Neural cell (in vitro differentiated cells): ENCODE measurements around the gene AXL. TPM values are rescaled to one million over a fixed set of nuclear protein-coding genes. Genes with fewer than 3 reads are reported as not detected.

Source experiments
- H2AFZ ChIP-seq: fragments of 200-600, 300-800 bp; sonication (generic), shearing (Covaris generic); 2 replicates; pipeline ENCODE4 v1.6.0; 2014; ENCODE audit warnings: low read depth, mild to moderate bottlenecking, antibody characterized with exemption, low read length, moderate library complexity
- H3F3A ChIP-seq: fragments of 200-600 bp; shearing (Covaris generic); 2 replicates; pipeline ENCODE4 v1.6.1; 2016; ENCODE audit warnings: mild to moderate bottlenecking, moderate library complexity, mixed read lengths, antibody characterized with exemption, low read length; ENCODE audit not compliant: insufficient read depth, poor library complexity, severe bottlenecking
- H3K27ac ChIP-seq: fragments of 200-600, 300-800 bp; sonication (generic), shearing (Covaris generic); 2 replicates; pipeline ENCODE4 v1.5.1; 2014; ENCODE audit warnings: mild to moderate bottlenecking, low read length, moderate library complexity
- H3K27me3 ChIP-seq: fragments of 300-800, 200-600 bp; sonication (generic), shearing (Covaris generic); 2 replicates; pipeline ENCODE4 v1.6.0; 2014; ENCODE audit warnings: mild to moderate bottlenecking, low read depth, low read length, moderate library complexity; ENCODE audit not compliant: insufficient read depth
- H3K36me3 ChIP-seq: fragments of 300-800, 200-600 bp; sonication (generic), shearing (Covaris generic); 2 replicates; pipeline ENCODE4 v1.5.1; 2014; ENCODE audit warnings: mild to moderate bottlenecking, antibody characterized with exemption, low read length, moderate library complexity; ENCODE audit not compliant: insufficient read depth
- H3K4me2 ChIP-seq: fragments of 300-800, 200-600 bp; sonication (generic), shearing (Covaris generic); 2 replicates; pipeline ENCODE4 v1.6.0; 2014; ENCODE audit warnings: mild to moderate bottlenecking, low read length
- H3K4me3 ChIP-seq: fragments of 300-800, 200-600 bp; sonication (generic), shearing (Covaris generic); 2 replicates; pipeline ENCODE4 v1.5.1; 2014; ENCODE audit warnings: mild to moderate bottlenecking, low read length, moderate library complexity
- H3K79me2 ChIP-seq: fragments of 200-600 bp; shearing (Covaris generic); replicated peaks from 2 replicates; pipeline ENCODE4 v1.6.0; 2014; ENCODE audit warnings: mild to moderate bottlenecking, low read length, moderate library complexity; ENCODE audit not compliant: insufficient read depth
- H3K9ac ChIP-seq: fragments of 300-800, 200-600 bp; sonication (generic), shearing (Covaris generic); 2 replicates; pipeline ENCODE4 v1.6.1; 2016; ENCODE audit warnings: mild to moderate bottlenecking, low read length, mixed read lengths
- H3K9me2 ChIP-seq: fragments of 200-600 bp; shearing (Covaris generic); 2 replicates; pipeline ENCODE4 v1.6.1; 2016; ENCODE audit warnings: mild to moderate bottlenecking, low read length, mixed read lengths; ENCODE audit not compliant: insufficient read depth
- H3K9me3 ChIP-seq: fragments of 200-600, 300-800 bp; sonication (generic), shearing (Covaris generic); 2 replicates; pipeline ENCODE4 v1.6.1; 2016; ENCODE audit warnings: mild to moderate bottlenecking, mixed run types, low read length, moderate library complexity, mixed read lengths
- H4K20me1 ChIP-seq: fragments of 200-600 bp; shearing (Covaris generic); 2 replicates; pipeline ENCODE4 v1.6.1; 2016; ENCODE audit warnings: mild to moderate bottlenecking, mixed run types; ENCODE audit not compliant: insufficient read depth
- CTCF ChIP-seq: fragments of 450-650 bp; IDR thresholded peaks from 2 replicates; pipeline ENCODE4 v1.5.1; 2014; ENCODE audit warnings: antibody characterized with exemption, mild to moderate bottlenecking, moderate library complexity; ENCODE audit not compliant: poor library complexity, severe bottlenecking
- EP300 ChIP-seq: fragments of 450-650 bp; conservative IDR thresholded peaks from 2 replicates; pipeline ENCODE4 v1.6.1; 2014; ENCODE audit warnings: antibody characterized with exemption, mild to moderate bottlenecking, moderate library complexity; ENCODE audit not compliant: poor library complexity, severe bottlenecking
- MXI1 ChIP-seq: fragments of 450-650 bp; conservative IDR thresholded peaks from 2 replicates; pipeline ENCODE4 v1.6.1; 2014; ENCODE audit warnings: antibody characterized with exemption, mild to moderate bottlenecking; ENCODE audit not compliant: poor library complexity, severe bottlenecking
- POLR2AphosphoS5 ChIP-seq: IDR thresholded peaks from 2 replicates; pipeline ENCODE4 v1.6.1; 2012
- RAD21 ChIP-seq: fragments of 450-650 bp; conservative IDR thresholded peaks from 2 replicates; pipeline ENCODE4 v1.6.1; 2014; ENCODE audit warnings: antibody characterized with exemption, mild to moderate bottlenecking, moderate library complexity
- SMC3 ChIP-seq: fragments of 450-650 bp; conservative IDR thresholded peaks from 2 replicates; pipeline ENCODE4 v1.6.1; 2014; ENCODE audit warnings: antibody characterized with exemption, mild to moderate bottlenecking, moderate library complexity; ENCODE audit not compliant: poor library complexity
- TAF1 ChIP-seq: IDR thresholded peaks from 2 replicates; pipeline ENCODE4 v1.6.1; 2012; ENCODE audit warnings: low read depth
- polyA plus RNA-seq: library from polyadenylated mRNA; depleted of rRNA; stranded (reverse); fragments of >200 nt; gene quantifications from 2 replicates; pipeline ENCODE4 v1.2.3, GENCODE V29; 2014
- TF ChIP-seq, protein P1 (sequence below): IDR thresholded peaks from 2 replicates; pipeline ENCODE4 v1.6.1; 2012; ENCODE audit warnings: borderline replicate concordance

AXL gene
- polyA plus RNA-seq, 1 donor from 2014 or later: 0.10 TPM

DNA sequence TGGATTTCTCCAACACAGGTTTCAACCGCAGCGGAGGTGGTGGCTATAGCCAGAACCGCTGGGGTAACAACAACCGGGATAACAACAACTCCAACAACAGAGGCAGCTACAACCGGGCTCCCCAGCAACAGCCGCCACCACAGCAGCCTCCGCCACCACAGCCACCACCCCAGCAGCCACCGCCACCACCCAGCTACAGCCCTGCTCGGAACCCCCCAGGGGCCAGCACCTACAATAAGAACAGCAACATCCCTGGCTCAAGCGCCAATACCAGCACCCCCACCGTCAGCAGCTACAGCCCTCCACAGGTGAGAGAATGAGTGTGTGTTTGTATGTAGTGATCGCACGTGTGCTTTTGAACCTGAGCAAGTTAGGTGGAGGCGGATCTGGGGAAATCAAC, 84.9 kb downstream of the AXL start:
- Histone ChIP-seq H3K36me3 (no peaks in the 10 kb centered on the region), H3F3A (no peaks in the 10 kb centered on the region), H3K27me3 (no peaks in the 10 kb centered on the region), H3K27ac (no peak overlapping the region), H3K9me3 (no peaks in the 10 kb centered on the region), H3K9me2 (no peaks in the 10 kb centered on the region), H3K9ac (no peak overlapping the region), H3K79me2 (no peaks in the 10 kb centered on the region), H4K20me1 (no peaks in the 10 kb centered on the region), H2AFZ (no peak overlapping the region), H3K4me2 (no peak overlapping the region), H3K4me3 (no peak overlapping the region)
- TF ChIP-seq MXI1 (no peak), EP300 (no peak), TAF1 (no peak)

- Histone ChIP-seq H3K9me2 (no peaks in the 10 kb centered on the region), H3K27ac (no peak overlapping the region), H2AFZ (no peak overlapping the region), H3K4me2 (no peak overlapping the region), H3K4me3 (no peak overlapping the region), H3K9me3 (no peaks in the 10 kb centered on the region), H3K79me2 (no peaks in the 10 kb centered on the region), H3K9ac (no peak overlapping the region), H3K27me3 (no peaks in the 10 kb centered on the region), H3F3A (no peaks in the 10 kb centered on the region), H3K36me3 (no peaks in the 10 kb centered on the region), H4K20me1 (no peaks in the 10 kb centered on the region)
- no peak for TF ChIP-seq POLR2AphosphoS5
- TF ChIP-seq CTCF: no peak
- TF ChIP-seq TAF1: no peak
- TF ChIP-seq, protein P1, sequence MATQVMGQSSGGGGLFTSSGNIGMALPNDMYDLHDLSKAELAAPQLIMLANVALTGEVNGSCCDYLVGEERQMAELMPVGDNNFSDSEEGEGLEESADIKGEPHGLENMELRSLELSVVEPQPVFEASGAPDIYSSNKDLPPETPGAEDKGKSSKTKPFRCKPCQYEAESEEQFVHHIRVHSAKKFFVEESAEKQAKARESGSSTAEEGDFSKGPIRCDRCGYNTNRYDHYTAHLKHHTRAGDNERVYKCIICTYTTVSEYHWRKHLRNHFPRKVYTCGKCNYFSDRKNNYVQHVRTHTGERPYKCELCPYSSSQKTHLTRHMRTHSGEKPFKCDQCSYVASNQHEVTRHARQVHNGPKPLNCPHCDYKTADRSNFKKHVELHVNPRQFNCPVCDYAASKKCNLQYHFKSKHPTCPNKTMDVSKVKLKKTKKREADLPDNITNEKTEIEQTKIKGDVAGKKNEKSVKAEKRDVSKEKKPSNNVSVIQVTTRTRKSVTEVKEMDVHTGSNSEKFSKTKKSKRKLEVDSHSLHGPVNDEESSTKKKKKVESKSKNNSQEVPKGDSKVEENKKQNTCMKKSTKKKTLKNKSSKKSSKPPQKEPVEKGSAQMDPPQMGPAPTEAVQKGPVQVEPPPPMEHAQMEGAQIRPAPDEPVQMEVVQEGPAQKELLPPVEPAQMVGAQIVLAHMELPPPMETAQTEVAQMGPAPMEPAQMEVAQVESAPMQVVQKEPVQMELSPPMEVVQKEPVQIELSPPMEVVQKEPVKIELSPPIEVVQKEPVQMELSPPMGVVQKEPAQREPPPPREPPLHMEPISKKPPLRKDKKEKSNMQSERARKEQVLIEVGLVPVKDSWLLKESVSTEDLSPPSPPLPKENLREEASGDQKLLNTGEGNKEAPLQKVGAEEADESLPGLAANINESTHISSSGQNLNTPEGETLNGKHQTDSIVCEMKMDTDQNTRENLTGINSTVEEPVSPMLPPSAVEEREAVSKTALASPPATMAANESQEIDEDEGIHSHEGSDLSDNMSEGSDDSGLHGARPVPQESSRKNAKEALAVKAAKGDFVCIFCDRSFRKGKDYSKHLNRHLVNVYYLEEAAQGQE: no peak
Measured at GRCh38 chr19:41304706-41305483, 85.9 kb downstream of the AXL start.

DNA sequence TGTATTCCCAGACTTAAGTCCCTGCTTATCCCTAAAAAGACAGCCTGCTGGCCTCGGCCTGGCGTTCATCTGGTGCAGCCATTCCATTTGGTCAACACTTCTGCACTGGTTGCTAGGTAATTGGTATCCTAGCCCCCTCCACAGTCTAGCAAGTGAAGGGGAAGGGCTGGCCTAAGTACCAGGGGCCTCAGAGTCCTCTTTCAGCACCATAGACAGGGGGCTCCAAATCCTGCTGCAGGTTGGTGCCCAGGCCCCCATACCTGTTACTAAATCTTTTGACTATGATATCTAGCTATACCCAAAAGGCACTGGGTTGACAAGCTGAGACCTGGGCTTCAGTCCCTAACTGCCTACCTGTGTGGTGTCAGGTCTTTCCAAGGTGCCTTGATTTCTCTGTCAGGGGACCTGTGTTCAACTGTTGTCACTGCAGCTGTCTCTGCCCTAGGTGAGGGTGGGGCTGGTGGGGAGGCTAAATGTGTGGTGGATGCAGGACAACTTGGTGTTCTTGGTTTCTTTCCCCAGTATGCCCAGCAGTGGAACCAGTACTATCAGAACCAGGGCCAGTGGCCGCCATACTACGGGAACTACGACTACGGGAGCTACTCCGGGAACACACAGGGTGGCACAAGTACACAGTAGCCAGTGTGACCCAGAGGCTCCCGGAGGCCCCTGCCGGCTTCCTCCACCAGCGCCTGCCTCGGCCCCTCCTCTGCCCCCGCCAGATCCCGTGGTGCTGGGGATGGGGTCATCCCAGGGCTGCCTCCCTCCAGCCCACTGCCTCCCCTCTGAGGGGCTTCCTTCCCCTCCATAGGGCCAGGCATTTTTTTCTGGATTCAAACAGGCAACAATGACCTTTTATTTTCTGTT, 87.1 kb downstream of the AXL start:
- Histone ChIP-seq H3K9ac (no peak overlapping the region), H3K36me3 (no peaks in the 10 kb centered on the region), H2AFZ (no peak overlapping the region), H3K9me2 (no peaks in the 10 kb centered on the region), H3K9me3 (no peaks in the 10 kb centered on the region), H4K20me1 (no peaks in the 10 kb centered on the region), H3K4me3 (no peak overlapping the region), H3K4me2 (no peak overlapping the region), H3K79me2 (peaks cover 8% of the 10 kb centered on the region), H3K27me3 (no peaks in the 10 kb centered on the region), H3F3A (no peaks in the 10 kb centered on the region), H3K27ac (no peak overlapping the region)
- TF ChIP-seq RAD21: no peak
- TF ChIP-seq POLR2AphosphoS5: no peak
- TF ChIP-seq SMC3: no peak
- no peak for TF ChIP-seq CTCF
- TF ChIP-seq, protein P1: no peak
